Endothelial cell (in vitro differentiated cells): Measurements from ENCODE around the gene RBM25. TPM values are rescaled to one million over a fixed set of nuclear protein-coding genes. Genes with fewer than 3 reads are reported as not detected.
A peak's percentile ranks its signal among the peaks of the same experiment; 100 is the strongest.
"Not testable (repeated sequence)": the region's sequence is repeated elsewhere in the genome, so short reads cannot be mapped to it uniquely, and the experiment has no call there.

Experiments used
- DNase-seq: peaks from one replicate; pipeline ENCODE4 v3.0.0; 2021; ENCODE audit warnings: low spot score
- H3K27ac Mint-ChIP-seq: one replicate; pipeline ENCODE4 v1.8.0; 2021; ENCODE audit warnings: mixed read lengths, inconsistent platforms; ENCODE audit not compliant: unreplicated experiment
- H3K27me3 Mint-ChIP-seq: one replicate; pipeline ENCODE4 v1.8.0; 2021; ENCODE audit warnings: mild to moderate bottlenecking, moderate library complexity, mixed read lengths, inconsistent platforms; ENCODE audit not compliant: unreplicated experiment
- H3K36me3 Mint-ChIP-seq: one replicate; pipeline ENCODE4 v1.8.0; 2021; ENCODE audit warnings: mild to moderate bottlenecking, low read depth, mixed read lengths, inconsistent platforms; ENCODE audit not compliant: unreplicated experiment
- H3K4me1 Mint-ChIP-seq: one replicate; pipeline ENCODE4 v1.8.0; 2021; ENCODE audit warnings: mild to moderate bottlenecking, mixed read lengths, inconsistent platforms; ENCODE audit not compliant: unreplicated experiment
- H3K4me3 Mint-ChIP-seq: one replicate; pipeline ENCODE4 v1.8.0; 2021; ENCODE audit warnings: mild to moderate bottlenecking, mixed read lengths, inconsistent platforms; ENCODE audit not compliant: unreplicated experiment
- H3K9me3 Mint-ChIP-seq: one replicate; pipeline ENCODE4 v1.8.0; 2021; ENCODE audit warnings: mixed read lengths, inconsistent platforms; ENCODE audit not compliant: unreplicated experiment
- CTCF ChIP-seq: fragments of 200-600 bp; sonication (generic); IDR thresholded peaks from one replicate; pipeline ENCODE4 v1.5.0; 2021; ENCODE audit warnings: antibody characterized with exemption; ENCODE audit not compliant: unreplicated experiment
- total RNA-seq: library from RNA; stranded (reverse); fragmentation: NEBNext Ultra II Directional; extraction: Animal tissue kit (Norgen Biotek cat#: 25700); gene quantifications from one replicate; pipeline ENCODE4 v1.2.1, GENCODE V29; 2021; ENCODE audit not compliant: unreplicated experiment

Gene RBM25
- total RNA-seq, 1 donor from 2014 or later, result 110 TPM

- Mint-ChIP-seq H3K36me3 (peaks cover 30% of the 10 kb centered on the region), H3K4me3 (no peak overlapping the region), H3K27me3 (no peaks in the 10 kb centered on the region), H3K9me3 (no peaks in the 10 kb centered on the region), H3K4me1 (peaks cover 7% of the 10 kb centered on the region), H3K27ac (no peak overlapping the region)
- TF ChIP-seq CTCF, result no peak
- no peak for DNase-seq
Measured at GRCh38 chr14:73167727-73168126, 109.4 kb downstream of the RBM25 start.

GRCh38 chr14:73168274-73168673 lies 109.9 kb downstream of the RBM25 start:
- Mint-ChIP-seq H3K27me3 (no peaks in the 10 kb centered on the region), H3K4me3 (no peak overlapping the region), H3K36me3 (peaks cover 29% of the 10 kb centered on the region), H3K9me3 (no peaks in the 10 kb centered on the region), H3K4me1 (peaks cover 7% of the 10 kb centered on the region), H3K27ac (no peak overlapping the region)
- no peak for DNase-seq
- TF ChIP-seq CTCF, result no peak

- TF ChIP-seq CTCF, result no peak
- no peak for DNase-seq
- no peak overlapping the region for H3K27ac Mint-ChIP-seq
Measured at GRCh38 chr14:73168691-73169090, 110.4 kb downstream of the RBM25 start.

GRCh38 chr14:73169855-73170254 lies 111.5 kb downstream of the RBM25 start:
- H3K36me3 Mint-ChIP-seq, result peaks cover 19% of the 10 kb centered on the region
- not testable (repeated sequence) for H3K27ac Mint-ChIP-seq, H3K27me3 Mint-ChIP-seq, H3K9me3 Mint-ChIP-seq, DNase-seq, H3K4me1 Mint-ChIP-seq, H3K4me3 Mint-ChIP-seq

More at GRCh38 chr14:73168691-73169090, 110.4 kb downstream of the RBM25 start:
- peaks cover 7% of the 10 kb centered on the region for H3K4me1 Mint-ChIP-seq
- no peaks in the 10 kb centered on the region for H3K27me3 Mint-ChIP-seq
- H3K4me3 Mint-ChIP-seq, result peak overlapping the region; percentile 21
- peaks cover 25% of the 10 kb centered on the region for H3K36me3 Mint-ChIP-seq
- no peaks in the 10 kb centered on the region for H3K9me3 Mint-ChIP-seq

- Mint-ChIP-seq H3K27me3 (no peaks in the 10 kb centered on the region), H3K9me3 (no peaks in the 10 kb centered on the region), H3K4me1 (peaks cover 7% of the 10 kb centered on the region), H3K4me3 (no peak overlapping the region), H3K27ac (no peak overlapping the region), H3K36me3 (peaks cover 19% of the 10 kb centered on the region)
- no peak for TF ChIP-seq CTCF
- no peak for DNase-seq
Measured at GRCh38 chr14:73170686-73171085, 112.4 kb downstream of the RBM25 start.

GRCh38 chr14:73172500-73172899 lies 114.2 kb downstream of the RBM25 start:
- no peak for TF ChIP-seq CTCF
- Mint-ChIP-seq H3K4me3 (no peak overlapping the region), H3K27me3 (no peaks in the 10 kb centered on the region), H3K27ac (no peak overlapping the region), H3K36me3 (peaks cover 21% of the 10 kb centered on the region), H3K9me3 (no peaks in the 10 kb centered on the region), H3K4me1 (peaks cover 7% of the 10 kb centered on the region)
- DNase-seq, result no peak
